Activated CD4-positive, CD25-positive, alpha-beta regulatory T cell treated with anti-CD3 and anti-CD28 coated beads, Interleukin-2, amount 50 U/mL, for 72 hours (primary cell): ENCODE measurements around the gene BCOR.

Source experiments
- DNase-seq: peaks from one replicate; pipeline ENCODE4 v3.0.0; 2021

The BCOR gene

GRCh38 chrX:40097504-40098263 lies at the start of gene BCOR:
TSS of gene BCOR (minus strand) at chrX:40097958. CDS start at chrX:40077929, 20,029 bp downstream.
- DNase-seq: peak; percentile 70

- no peak for DNase-seq
Measured at GRCh38 chrX:40147126-40147952, 49.6 kb upstream of the BCOR start.

- no peak for DNase-seq
Measured at GRCh38 chrX:40146262-40147125, 48.7 kb upstream of the BCOR start.

GRCh38 chrX:40145923-40146261 lies 48.1 kb upstream of the BCOR start:
- no peak for DNase-seq

GRCh38 chrX:40145001-40145922 lies 47.5 kb upstream of the BCOR start:
- DNase-seq: no peak

DNA sequence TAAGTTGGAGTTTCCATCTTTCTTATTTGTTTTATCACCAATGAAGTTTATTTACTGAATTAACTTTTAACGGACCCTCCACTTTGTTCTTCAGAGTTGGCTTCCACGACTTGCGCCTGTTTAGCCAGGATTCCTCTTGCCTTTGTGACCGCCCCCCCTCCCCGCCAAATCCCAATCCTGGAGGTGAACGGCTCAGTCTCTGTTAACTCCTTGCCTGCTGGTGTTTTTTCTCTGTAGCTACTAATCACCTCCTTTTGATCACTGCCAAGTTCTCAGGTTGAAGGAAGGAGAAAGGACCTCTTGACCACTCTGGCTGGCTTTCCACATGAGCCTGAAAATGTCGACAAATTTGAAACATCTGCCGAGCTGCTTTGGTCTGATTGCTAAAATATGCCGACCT lies 46.8 kb upstream of the BCOR start:
- no peak for DNase-seq

GRCh38 chrX:40143987-40144386 lies 46.2 kb upstream of the BCOR start:
- no peak for DNase-seq

DNA sequence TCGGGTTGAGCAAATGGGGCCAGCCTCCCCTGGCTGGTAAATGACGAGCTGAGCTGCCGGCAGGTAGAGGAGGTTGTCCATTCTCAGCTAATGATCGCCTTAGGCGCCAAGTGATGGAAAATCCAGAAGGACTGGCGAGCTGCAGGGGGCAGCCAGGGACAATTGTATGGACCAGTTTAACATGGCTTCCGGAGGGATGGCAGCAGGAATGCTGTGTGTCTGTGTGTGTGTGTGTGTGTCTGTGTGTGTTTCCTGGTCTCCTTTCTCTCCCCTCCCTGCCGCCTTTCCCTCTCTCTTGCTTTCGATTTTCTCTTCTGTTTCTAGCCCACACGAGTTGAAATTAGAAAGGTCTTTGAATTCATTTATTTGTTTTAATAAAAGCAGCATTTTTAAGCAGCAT lies 45.2 kb upstream of the BCOR start:
- no peak for DNase-seq

- no peak for DNase-seq
Measured at GRCh38 chrX:40142417-40142816, 44.7 kb upstream of the BCOR start.

- no peak for DNase-seq
Measured at GRCh38 chrX:40140706-40141499, 43.1 kb upstream of the BCOR start.

DNA sequence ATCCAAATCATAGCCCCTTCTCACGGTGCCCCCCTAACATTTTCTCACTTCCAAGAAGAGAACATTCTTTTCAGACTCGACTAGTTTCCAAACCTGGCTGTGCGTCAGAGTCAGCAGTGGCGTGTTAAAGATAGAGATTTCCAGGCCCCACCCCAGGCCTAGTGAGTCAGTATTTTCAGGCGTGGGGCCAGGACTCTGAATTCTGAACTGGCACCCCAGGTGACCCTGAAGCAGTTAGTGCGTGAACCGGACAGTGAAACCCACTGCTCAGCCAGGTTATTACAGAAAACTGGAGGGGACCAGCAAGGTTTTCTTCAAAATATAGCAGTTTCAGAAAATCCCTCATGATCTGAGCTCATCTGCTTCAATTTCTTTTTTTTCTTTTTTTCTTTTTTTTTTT lies 35.0 kb upstream of the BCOR start:
- DNase-seq: no peak

DNA sequence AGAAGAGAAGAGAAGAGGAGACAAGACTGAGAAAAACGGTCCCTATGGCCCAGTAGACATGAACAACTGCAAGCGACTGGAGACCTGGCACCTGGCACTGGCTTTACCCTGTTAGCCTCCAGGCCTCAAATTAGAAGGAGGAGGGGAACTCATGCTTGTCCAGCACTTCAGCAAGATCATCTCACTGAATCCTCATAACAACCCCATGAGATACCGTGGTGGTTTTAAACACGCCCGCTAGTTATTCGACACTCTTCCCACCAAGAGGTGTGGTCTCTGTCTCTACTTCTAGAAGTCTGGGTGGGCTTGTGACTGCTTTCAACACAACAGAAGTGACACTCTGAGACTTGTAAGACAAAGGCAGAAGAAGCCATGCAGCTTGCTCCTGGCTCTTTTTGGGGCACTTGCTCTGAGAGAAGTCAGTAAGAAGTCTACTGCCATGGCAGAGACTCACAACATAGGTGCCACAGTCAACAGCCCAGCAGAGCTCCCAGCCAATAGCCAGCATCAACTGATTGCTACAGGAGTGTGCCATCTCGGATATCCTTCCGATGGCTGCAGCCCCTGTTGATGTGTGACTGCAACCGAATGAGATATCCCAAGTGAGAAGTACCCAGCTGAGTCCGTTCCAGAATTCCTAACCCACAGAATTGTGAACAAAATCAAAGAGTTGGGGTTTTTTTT lies 34.0 kb upstream of the BCOR start:
- DNase-seq: no peak

- no peak for DNase-seq
Measured at GRCh38 chrX:40130207-40130606, 32.4 kb upstream of the BCOR start.

DNA sequence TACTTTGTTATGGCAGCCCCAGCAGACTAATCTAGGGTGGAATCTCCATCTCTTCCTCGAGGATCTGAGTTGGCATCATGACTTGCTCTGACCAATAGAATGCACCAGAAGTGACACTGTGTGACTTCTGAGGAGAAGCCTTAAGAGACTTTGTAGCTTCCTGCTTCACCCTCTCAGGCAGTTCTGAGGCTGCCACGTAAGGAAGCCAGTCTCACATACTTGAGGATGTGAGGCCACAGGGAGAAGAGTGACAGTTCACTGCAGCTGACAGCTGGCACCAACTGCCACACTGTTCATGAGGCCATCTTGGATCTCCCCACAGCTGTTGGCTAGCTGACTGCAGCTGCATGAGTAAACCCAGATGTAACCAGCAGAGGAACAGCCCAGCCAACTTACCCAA lies 29.3 kb upstream of the BCOR start:
- DNase-seq: no peak

DNA sequence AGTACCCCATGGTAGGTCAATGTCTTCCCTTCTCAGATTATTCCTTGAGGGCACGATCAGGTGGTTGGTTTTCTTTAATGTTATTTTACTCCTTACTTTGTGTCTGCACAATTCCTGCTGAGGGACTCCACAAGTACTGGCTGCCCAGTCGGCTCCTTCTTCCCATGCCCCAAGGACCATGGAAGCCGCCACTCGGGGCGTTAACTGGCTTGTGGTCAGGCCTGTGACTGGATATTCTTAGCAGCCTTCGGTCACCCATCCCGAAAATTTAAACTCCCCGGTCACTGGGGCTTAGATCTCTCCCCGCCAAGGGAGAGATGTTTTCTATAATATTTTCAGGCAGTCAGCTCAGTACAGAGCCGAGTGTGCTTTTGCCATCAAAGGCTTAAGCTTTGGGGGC lies 24.7 kb upstream of the BCOR start:
- no peak for DNase-seq

DNA sequence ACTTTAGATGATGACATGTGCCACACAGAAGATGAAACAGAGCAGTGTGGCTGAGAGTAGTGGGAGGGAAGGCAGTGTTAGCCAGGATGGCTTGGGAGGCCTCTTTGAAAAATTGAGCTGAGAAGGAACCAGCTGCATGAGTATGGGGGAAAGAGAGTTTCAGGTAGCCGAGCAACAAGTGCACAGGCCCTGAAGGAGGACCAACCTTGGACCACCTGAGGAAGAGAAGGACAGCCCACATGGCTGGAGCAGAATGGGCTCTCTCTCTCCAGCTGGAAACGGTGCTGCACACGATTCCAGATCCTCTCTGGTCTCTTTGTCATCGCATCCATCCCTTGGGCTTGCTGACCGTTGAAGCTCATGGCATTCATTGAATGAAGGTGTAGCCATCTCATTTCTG lies 23.9 kb upstream of the BCOR start:
- no peak for DNase-seq

- DNase-seq: no peak
Measured at GRCh38 chrX:40120838-40121580, 23.3 kb upstream of the BCOR start.

DNA sequence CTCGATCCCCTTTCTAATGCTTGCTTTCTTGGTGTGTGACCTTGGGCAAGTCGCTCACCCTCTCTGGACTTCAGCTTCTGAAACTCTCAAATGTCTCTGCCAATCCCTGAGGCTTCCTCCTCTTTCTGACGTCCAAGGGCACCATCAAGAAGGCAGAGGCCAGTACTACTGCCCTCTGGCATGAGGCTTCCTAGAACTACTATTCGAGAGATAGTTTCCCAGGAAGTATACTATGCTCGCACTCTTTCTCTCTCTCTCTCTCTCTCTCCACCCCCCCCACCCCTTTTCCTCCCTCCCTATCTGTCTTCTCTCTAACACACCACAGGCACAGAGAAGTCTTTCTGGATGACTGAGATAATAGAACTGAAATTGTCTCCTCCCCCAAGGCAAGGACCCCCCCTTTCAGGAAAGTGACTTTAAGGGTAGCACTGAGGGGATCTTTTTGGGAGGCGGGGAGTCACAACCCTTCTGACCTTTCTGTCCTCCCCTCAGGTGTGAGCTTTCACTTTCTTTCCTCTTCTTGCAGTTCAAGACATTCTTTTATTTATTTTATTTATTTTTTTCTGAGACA lies 20.0 kb upstream of the BCOR start:
- DNase-seq: no peak

- DNase-seq: no peak
Measured at GRCh38 chrX:40116925-40117324, 19.2 kb upstream of the BCOR start.

DNA sequence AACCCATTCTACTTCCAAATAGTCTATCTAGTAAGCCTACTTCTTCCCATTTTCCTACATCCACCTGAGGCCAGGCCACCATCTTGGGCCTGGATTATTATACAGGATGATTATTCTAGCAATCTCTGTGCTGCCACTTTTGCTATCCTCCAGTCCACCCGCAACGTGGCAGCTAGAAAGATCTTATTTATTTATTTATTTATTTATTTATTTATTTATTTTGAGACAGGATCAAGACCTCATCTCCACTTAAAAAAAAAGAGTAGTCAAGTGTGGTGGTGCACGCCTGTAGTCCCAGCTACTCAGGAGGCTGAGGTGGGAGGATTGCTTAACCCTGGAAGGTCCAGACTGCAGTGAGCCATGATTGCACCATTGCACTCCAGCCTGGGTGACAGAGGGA lies 15.2 kb upstream of the BCOR start:
- no peak for DNase-seq
